GM10266 (cell line): ENCODE data around the gene PGAP3.

ENCODE experiments used
- DNase-seq: peaks from one replicate; pipeline ENCODE4 v3.0.0; 2012; ENCODE audit errors: extremely low spot score
- TF ChIP-seq, protein P1 (sequence below): IDR thresholded peaks from 2 replicates; pipeline ENCODE4 v1.5.1; 2012; ENCODE audit warnings: mild to moderate bottlenecking, low read depth; ENCODE audit not compliant: control insufficient read depth, insufficient read depth; ENCODE audit errors: missing control alignments

PGAP3 gene

DNA sequence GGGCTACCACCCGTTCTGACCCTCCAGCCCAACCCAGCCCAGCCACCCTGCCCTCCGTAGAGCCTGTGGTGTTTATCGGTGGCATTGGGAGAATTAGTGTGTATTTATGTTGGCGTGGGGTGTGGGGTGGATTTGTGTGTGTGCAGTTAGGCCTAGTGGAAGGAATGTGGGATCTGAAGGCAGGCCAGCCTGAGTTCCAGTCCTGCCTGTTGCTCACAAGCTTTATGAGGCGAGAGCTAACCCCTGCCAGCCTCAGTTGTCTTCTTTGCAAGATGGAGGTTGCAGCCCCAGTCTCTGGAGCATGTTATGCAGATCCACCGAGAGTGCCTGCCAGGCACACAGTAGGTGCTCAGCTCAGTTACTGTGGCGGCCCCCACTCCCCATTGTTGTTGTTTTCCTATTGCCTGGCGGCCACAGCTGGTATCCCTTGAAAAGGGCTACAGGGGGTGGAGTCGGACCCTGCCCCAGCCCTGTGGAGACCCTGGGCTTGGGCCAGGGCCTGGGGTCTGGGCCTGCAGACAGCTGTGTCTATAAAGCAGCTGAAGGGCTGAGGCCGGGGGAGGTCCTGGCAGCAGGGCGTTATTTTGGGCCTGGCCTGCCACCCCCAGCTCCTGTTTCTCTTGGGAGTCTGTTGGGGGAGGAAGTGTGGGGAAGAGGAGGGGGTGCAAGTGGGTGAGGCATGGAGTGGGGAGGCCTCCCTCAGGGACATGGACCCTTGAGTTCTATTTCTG is 17.1 kb upstream of the PGAP3 start:
- TF ChIP-seq, protein P1, sequence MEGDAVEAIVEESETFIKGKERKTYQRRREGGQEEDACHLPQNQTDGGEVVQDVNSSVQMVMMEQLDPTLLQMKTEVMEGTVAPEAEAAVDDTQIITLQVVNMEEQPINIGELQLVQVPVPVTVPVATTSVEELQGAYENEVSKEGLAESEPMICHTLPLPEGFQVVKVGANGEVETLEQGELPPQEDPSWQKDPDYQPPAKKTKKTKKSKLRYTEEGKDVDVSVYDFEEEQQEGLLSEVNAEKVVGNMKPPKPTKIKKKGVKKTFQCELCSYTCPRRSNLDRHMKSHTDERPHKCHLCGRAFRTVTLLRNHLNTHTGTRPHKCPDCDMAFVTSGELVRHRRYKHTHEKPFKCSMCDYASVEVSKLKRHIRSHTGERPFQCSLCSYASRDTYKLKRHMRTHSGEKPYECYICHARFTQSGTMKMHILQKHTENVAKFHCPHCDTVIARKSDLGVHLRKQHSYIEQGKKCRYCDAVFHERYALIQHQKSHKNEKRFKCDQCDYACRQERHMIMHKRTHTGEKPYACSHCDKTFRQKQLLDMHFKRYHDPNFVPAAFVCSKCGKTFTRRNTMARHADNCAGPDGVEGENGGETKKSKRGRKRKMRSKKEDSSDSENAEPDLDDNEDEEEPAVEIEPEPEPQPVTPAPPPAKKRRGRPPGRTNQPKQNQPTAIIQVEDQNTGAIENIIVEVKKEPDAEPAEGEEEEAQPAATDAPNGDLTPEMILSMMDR, result no peak
- no peak for DNase-seq

DNA sequence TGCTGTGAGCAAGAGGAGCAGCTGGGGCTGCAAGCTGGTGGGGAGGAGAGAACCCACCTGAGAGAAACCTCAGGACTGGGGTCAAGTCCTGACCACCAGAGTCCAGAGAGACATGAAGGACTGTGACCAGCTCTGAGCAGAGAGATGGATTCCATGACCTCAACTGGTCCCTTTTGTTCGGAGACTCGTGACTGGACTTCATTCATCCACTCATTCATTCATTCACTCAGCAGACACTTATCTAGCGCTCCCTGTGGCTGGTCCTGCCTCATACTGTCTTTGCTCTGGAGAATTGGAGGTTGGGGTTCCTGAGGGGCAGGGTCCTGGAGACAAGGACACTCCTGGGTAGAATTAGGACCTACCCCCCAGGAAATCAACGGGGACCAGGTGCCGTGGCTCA is 16.1 kb upstream of the PGAP3 start:
- TF ChIP-seq, protein P1, result no peak
- DNase-seq, result no peak

DNA sequence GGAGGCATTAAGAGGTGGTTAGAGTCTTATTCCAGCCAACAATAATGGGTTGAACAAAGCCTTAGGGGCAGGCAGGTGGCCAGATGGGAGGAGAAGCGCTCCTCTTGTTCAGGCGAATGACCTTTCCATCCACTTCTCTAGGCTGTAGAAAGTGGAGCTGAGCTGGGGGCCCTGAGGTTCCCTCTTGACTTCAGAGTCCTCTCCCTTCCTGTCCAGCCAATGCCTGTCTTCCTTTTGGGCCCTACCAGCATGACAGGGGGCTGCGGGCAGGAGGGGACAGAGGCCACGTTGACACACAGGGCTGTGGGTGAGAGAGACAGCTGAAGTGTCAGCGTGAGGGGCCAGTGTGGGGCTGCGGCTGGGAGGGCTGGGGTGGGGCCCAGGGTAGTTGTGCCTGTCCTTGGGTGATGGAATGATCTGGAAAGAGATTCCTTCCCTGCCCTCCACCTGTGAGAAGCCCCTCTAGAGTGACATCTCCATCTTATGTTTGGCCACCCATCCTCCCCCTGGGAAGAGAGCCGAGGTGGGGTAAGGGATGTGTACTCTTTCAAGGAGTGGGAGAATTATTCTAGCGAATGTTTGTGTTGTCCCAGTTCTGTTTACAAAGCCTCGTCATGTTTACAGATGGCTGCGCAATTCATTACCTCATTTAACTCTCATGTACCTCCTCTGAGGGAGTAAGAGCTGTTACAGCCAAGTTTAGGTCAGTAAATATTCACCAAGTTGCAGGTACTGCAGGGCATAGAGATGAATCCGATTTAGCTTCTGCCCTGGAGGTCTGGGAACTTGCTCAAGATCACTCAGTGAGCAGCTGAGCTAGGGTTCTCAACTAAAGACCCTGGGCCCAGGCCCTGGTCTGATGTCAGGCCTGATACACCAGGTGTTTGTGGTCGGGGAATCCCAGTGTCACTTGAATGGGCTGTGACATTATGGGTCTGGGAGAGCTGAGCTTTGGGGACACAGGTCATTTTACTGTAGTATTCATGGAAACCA is 15.3 kb upstream of the PGAP3 start:
- peak; percentile 78 for DNase-seq
- TF ChIP-seq, protein P1, result no peak

DNA sequence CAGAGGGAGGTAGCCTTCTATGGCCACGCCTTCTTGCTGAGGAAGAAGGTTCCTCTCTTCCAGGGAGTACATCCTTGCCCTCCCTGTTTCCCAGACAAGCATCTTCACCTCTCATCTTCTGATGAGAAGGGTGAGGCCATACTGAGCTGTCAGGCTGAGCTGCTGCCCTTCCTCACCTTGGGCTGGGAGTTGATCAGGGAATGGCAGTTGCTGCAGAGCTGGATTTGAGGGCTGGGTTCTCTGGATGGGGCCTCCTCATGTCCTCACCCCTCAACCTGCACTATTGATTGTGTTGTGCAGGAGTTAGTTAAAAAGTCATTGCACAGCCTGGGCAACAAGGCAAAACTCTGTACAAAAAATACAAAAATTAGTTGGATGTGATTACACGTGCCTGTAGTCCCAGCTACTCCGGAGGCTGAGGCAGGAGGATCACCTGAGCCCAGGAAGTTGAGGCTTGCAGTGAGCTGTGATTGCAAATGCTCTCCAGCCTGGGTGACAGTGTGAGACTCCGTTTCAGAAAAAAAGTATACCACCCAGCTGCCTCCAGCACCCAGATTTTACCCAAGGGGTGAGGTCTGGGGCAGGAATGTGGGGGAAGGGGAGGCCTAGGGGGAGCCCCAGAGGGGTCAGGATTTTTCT is 14.0 kb upstream of the PGAP3 start:
- no peak for DNase-seq
- TF ChIP-seq, protein P1, result no peak

DNA sequence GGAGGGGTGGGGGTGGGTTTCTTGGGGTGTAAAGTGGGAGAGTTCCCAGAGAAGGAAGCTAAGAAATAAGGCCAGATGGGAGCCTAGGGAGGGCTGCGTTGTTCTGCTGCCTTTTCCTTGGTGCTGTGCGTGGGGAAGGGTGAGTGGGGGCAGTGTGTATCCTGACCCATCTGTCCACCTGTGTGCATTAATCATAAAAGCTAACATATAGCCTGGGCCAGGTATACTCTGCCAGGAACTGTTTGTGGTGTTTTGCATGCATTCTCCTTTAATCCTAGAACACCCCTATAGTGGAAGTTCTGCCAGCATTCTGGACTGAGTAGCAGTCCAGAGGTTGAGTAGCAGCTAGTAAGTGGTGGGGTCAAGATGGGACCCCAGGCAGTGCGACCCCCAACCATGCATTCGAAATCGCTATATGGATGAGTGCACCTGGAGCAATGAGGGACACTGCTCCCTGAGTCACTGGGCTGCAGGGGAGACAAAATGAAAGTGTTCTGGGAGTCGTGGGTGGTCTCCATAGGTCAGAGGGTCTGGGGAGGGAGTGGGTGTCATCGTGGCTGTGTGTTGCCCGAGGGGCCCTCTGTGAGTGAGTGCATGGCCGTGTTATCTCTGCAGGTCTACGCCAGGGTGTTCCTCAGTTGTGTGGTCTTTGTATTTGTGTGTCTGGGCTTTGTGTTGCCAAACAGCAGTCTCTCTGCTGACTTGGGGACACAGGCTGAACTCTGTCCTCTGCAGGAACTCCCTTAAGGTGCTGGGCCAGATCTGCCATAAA is 13.3 kb upstream of the PGAP3 start:
- TF ChIP-seq, protein P1, result no peak
- DNase-seq, result no peak

DNA sequence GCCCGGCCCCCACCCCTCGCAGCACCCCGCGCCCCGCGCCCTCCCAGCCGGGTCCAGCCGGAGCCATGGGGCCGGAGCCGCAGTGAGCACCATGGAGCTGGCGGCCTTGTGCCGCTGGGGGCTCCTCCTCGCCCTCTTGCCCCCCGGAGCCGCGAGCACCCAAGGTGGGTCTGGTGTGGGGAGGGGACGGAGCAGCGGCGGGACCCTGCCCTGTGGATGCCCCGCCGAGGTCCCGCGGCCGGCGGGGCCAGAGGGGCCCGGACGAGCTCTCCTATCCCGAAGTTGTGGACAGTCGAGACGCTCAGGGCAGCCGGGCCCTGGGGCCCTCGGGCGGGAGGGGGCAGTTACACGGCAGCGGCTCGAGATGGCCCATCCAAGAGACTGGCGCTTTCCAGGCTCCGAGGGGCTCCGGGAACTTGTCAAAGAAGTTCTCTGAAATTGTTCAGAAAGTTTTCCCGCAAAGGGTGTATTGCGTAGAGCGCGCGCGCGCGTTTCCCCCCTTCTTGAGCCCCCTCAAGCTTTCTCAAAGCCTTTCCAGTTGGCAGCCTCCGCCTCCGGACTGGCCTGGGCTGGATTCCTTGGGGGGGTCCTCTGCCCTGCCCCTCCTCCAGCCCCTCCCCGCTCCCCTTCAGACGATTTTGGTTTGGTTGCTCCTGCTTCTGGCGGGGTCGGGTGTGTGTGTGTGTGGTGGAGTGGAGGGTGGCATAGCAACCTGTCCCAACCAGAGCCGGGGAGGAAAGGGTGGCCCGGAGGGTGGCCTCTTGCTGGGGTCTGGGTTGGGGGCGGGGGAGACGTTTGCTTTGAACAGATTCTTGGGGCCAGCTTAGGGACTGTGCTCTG is 12.5 kb upstream of the PGAP3 start:
- TF ChIP-seq, protein P1, result no peak
- DNase-seq, result no peak
